Glutamatergic neuron (in vitro differentiated cells): Measurements from ENCODE around the gene EPHA6. TPM values are rescaled to one million over a fixed set of nuclear protein-coding genes. Genes with fewer than 3 reads are reported as not detected.

Experiments
- DNase-seq: peaks from one replicate; pipeline ENCODE4 v3.0.0; 2022
- H3K27ac Mint-ChIP-seq: one replicate; pipeline ENCODE4 v1.8.0; 2020; ENCODE audit warnings: mild to moderate bottlenecking, mixed read lengths, inconsistent platforms; ENCODE audit not compliant: unreplicated experiment
- H3K27me3 Mint-ChIP-seq: one replicate; pipeline ENCODE4 v1.8.0; 2020; ENCODE audit warnings: mild to moderate bottlenecking, moderate library complexity, mixed read lengths, inconsistent platforms; ENCODE audit not compliant: unreplicated experiment
- H3K36me3 Mint-ChIP-seq: one replicate; pipeline ENCODE4 v1.8.0; 2020; ENCODE audit warnings: mild to moderate bottlenecking, mixed read lengths, inconsistent platforms; ENCODE audit not compliant: unreplicated experiment
- H3K4me1 Mint-ChIP-seq: one replicate; pipeline ENCODE4 v1.8.0; 2020; ENCODE audit warnings: mild to moderate bottlenecking, low read depth, mixed read lengths, inconsistent platforms; ENCODE audit not compliant: unreplicated experiment
- H3K4me3 Mint-ChIP-seq: one replicate; pipeline ENCODE4 v1.8.0; 2020; ENCODE audit warnings: mild to moderate bottlenecking, mixed read lengths, inconsistent platforms; ENCODE audit not compliant: unreplicated experiment
- H3K9me3 Mint-ChIP-seq: one replicate; pipeline ENCODE4 v1.8.0; 2020; ENCODE audit warnings: mild to moderate bottlenecking, moderate library complexity, mixed read lengths, inconsistent platforms; ENCODE audit not compliant: unreplicated experiment
- CTCF ChIP-seq: fragments of 200-600 bp; sonication (generic); IDR thresholded peaks from one replicate; pipeline ENCODE4 v1.5.0; 2021; ENCODE audit not compliant: partially characterized antibody, unreplicated experiment
- total RNA-seq: library from RNA; stranded (reverse); fragmentation: NEBNext Ultra II Directional; extraction: Animal tissue kit (Norgen Biotek cat#: 25700); gene quantifications from one replicate; pipeline ENCODE4 v1.2.1, GENCODE V29; 2021; ENCODE audit not compliant: unreplicated experiment

Gene EPHA6
- total RNA-seq, 1 donor from 2014 or later: 9.0 TPM

DNA sequence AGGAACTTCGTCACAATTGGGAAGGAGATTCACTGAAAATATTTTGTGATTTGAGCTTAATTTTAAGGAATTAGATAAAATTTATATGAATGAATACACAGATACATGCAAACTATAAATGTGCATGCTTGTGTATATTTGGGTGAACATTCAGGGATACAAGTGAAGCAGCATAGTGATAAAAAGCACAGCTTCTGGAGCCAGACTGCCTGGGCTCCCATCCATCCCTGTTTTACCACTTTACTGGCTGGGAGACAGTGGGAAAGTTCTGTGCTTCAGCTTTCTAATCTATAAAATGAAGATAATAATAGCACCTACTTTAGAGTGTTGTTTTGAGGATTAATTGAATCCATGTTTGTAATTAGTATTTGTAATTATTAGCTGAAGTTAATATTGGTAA is 8.1 kb upstream of the EPHA6 start:
- Mint-ChIP-seq H3K4me3 (no peak overlapping the region), H3K27me3 (no peaks in the 10 kb centered on the region), H3K9me3 (no peaks in the 10 kb centered on the region), H3K4me1 (peaks cover 7% of the 10 kb centered on the region), H3K36me3 (no peaks in the 10 kb centered on the region), H3K27ac (no peak overlapping the region)
- no peak for DNase-seq
- TF ChIP-seq CTCF: no peak

DNA sequence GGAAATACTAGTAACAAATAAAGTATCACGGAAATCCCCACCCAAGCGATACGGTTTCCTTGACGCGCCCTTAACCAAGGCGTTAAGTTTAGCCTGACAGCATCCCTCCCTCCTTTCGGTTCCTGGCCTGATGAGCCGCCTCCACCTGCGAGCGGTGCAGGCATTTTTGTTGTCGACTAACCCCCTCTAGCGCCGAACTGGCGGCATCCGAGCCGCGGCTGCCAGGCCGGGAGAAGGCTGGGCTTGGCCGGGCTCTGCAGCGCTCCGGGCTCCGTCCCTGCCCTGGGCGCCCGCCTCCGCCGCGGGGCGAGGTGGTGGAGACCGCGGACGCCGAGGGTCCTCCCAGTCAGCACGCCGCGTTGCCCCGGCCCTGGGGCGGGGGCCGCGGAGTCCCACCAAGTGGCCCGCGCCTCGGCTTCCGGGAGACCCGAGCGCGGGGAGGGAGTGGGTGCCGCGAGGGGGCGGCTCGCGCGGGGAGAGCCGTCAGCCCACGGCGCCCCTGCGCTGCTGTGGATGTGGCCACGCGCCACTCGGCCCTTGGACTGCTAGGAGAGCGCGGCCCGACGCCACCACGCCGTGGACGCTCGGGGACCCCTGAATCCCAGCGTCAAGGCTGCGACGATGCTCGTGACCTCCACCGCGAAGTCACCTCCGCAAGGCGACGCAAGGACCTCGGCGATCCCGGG is 1.1 kb upstream of the EPHA6 start:
- H3K4me1 Mint-ChIP-seq: peaks cover 2% of the 10 kb centered on the region

DNA sequence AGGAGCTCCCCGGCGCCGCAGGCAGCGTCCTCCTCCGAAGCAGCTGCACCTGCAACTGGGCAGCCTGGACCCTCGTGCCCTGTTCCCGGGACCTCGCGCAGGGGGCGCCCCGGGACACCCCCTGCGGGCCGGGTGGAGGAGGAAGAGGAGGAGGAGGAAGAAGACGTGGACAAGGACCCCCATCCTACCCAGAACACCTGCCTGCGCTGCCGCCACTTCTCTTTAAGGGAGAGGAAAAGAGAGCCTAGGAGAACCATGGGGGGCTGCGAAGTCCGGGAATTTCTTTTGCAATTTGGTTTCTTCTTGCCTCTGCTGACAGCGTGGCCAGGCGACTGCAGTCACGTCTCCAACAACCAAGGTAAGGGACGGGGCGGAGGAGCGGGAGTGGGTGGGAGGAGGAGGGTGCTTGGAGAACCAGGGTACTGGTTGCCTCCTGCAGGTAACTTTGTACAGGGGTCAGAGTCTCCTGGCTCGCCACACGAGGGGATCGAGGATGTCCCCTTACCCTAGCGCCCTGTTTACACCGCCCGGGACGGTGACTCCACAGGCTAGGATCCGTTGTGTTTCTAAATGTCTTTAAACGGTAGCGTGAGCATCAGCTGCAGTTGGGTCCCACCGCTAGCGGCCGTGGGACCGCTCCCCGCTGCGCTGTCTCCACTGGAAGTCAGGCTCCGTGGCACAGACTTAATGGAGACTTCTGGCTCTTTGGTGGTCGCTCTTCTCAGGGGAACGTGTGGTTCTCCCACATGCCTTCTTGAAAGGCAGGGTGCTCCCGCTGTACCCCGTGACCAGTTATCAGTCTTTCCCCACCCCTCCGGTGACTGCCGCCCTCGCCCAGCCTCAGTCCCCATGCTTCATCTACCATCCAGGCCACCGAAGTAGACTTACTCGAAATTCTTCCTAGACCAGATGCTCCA is 515 bp downstream of the EPHA6 start:
- Mint-ChIP-seq H3K4me3 (peak overlapping the region; percentile 82), H3K4me1 (peaks cover 2% of the 10 kb centered on the region), H3K27ac (no peak overlapping the region), H3K36me3 (no peaks in the 10 kb centered on the region), H3K27me3 (peaks cover 10% of the 10 kb centered on the region), H3K9me3 (peaks cover 5% of the 10 kb centered on the region)
- TF ChIP-seq CTCF: no peak
- peak; percentile 31 for DNase-seq

More for the DNA sequence above, 1.1 kb upstream of the EPHA6 start:
- H3K9me3 Mint-ChIP-seq: peaks cover 5% of the 10 kb centered on the region
- peak overlapping the region; percentile 85 for H3K4me3 Mint-ChIP-seq
- peak; percentile 91 for DNase-seq
- TF ChIP-seq CTCF: peak; percentile 37
- H3K27ac Mint-ChIP-seq: peak overlapping the region; percentile 16
- no peaks in the 10 kb centered on the region for H3K36me3 Mint-ChIP-seq
- H3K27me3 Mint-ChIP-seq: peaks cover 10% of the 10 kb centered on the region

GRCh38 chr3:96831175-96831574 is 16.8 kb downstream of the EPHA6 start:
- TF ChIP-seq CTCF: no peak
- H3K4me1 Mint-ChIP-seq: no peaks in the 10 kb centered on the region
- no peaks in the 10 kb centered on the region for H3K36me3 Mint-ChIP-seq
- no peaks in the 10 kb centered on the region for H3K9me3 Mint-ChIP-seq
- no peak for DNase-seq
- no peaks in the 10 kb centered on the region for H3K27me3 Mint-ChIP-seq
- H3K4me3 Mint-ChIP-seq: no peak overlapping the region
- H3K27ac Mint-ChIP-seq: no peak overlapping the region

GRCh38 chr3:96833301-96833700 is 18.9 kb downstream of the EPHA6 start:
- no peaks in the 10 kb centered on the region for H3K36me3 Mint-ChIP-seq

More at GRCh38 chr3:96833301-96833700, 18.9 kb downstream of the EPHA6 start:
- TF ChIP-seq CTCF: no peak
- Mint-ChIP-seq H3K27ac (no peak overlapping the region), H3K9me3 (no peaks in the 10 kb centered on the region), H3K4me1 (no peaks in the 10 kb centered on the region), H3K4me3 (no peak overlapping the region), H3K27me3 (no peaks in the 10 kb centered on the region)
- DNase-seq: no peak
